Left colon (tissue), 2 donors: Measurements from ENCODE around the gene MCCC2. TPM values are rescaled to one million over a fixed set of nuclear protein-coding genes. Genes with fewer than 3 reads are reported as not detected.
A peak's percentile ranks its signal among the peaks of the same experiment; 100 is the strongest.

Source experiments
- ATAC-seq: fragments of 200-7000 bp; cut with Tn5 transposase; one replicate; pipeline ENCODE4 v1.9.1; 2020; ENCODE audit warnings: mild to moderate bottlenecking, moderate library complexity
- DNase-seq, 2 donors: peaks; one replicate each; pipeline ENCODE4 v3.0.0-alpha.2; 2020
- intact Hi-C, 2 donors: fragments of 100-400 bp; cut with DNase I in 1 of 2; cut with micrococcal nuclease in 1 of 2; formaldehyde crosslinking; loops; one replicate each; pipeline versions ENCODE4 v1.11.2 to v1.14.0; 2022; cut with DNase I, micrococcal nuclease
- total RNA-seq, 2 donors: library from RNA; stranded (reverse); fragmentation: NEBNext Ultra II Directional; extraction: Animal tissue kit (Norgen Biotek cat#: 25700); gene quantifications; one replicate each; pipeline ENCODE4 v1.2.1, GENCODE V29; 2021
- donor health status: DM: no; HTN: no; CAD: no.
- donor health status: DM: yes; HTN: yes; CAD: no.

MCCC2 gene
- total RNA-seq, 2 donors from 2014 or later, result 59.5 to 77.4 TPM

DNA sequence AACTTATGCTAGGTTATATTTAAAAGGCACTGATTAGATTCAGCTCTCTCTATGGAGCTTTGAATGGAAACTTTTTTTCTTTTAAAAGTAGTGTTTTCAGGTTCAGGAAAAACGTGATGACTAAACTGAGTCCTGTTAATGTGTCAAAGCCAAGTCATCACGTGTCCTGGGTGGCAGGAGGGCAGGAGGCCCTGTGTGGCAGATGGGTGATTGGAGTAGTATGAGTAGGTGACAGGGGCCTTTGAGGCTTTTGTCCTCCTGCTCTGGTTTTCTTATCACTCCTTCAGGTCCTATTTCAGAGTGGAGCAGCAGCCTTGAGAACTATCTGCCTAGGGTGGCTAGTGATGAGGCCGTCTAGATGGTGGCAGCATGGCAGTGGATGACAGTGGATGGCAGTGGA is 114.3 kb downstream of the MCCC2 start:
- intact Hi-C loops, result no loop called here
- no peak for DNase-seq
- ATAC-seq, result no peak

DNA sequence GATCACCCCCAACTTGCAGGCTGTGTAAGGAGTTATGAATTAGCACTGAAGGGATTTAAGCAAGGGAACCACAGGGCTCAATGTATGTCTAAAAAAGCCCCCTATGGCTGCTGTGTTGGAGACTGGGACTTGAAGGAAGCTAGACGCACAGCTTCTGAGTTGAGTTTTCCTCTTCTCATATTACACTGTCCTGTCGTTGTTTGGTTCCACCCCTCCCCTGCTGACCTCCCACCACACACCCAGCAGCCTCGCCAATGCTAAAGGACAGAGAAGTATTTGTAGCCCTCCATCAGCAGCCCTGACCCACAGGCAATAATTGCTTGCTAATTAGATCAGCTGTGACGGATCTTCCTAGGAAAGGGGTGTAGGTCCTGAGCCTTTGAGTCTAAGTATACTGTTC is 116.8 kb downstream of the MCCC2 start:
- intact Hi-C loops, result no loop called here
- ATAC-seq (no peak), DNase-seq (no peak)

DNA sequence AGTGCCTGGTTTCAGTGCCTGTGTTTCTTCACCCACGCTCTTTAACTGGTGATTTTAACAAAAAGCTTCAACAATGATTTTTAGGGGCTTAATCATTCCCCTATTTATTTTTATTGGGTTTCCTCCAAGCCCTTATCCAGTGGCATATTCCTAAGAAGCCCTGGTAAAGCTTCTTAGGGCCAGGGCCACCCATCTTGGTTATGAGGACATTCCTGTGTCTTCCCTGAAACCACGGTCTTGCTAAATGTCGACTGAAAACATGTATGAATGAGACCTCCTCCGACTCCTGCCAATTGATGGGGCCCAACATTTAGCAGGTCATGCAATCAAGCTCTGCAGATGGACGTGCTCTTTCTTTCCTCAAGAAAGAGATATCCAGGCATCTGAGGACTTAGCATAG is 118.3 kb downstream of the MCCC2 start:
- DNase-seq, result no peak
- ATAC-seq, result no peak
- intact Hi-C loops, result no loop called here

DNA sequence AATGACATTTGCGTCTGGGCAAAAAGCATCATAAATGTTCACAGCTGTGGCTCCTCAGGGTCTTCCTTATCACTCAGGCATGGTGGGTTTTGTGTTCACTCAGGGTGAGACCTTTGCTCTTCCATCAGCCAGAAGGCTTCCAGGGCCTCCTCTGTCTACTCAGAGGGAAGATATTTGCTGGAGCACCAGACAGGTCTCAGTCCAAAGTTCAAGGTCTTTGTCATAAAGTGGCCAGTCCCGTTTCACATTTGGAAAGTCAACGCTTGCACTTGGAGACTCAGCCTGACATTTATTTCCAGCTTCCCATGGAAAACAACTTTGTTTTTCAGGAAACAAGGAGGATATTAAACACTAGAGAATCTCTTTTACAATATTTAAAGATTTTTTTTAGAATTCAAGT is 119.8 kb downstream of the MCCC2 start:
- intact Hi-C loops, result no loop called here
- no peak for DNase-seq
- peak; percentile 45 for ATAC-seq

Other genes with a start within 250 kb of the MCCC2 start
- 10 to 100 TPM; 18.6 to 22.9 TPM for gene BDP1, start 131.7 kb upstream of the MCCC2 start, total RNA-seq
- under 1 TPM in 1 of 2 donors, not detected in 1; 0.39 TPM for gene CARTPT, start 131.9 kb downstream of the MCCC2 start, total RNA-seq